ENCODE measurements around the gene ALDH1L1. TPM values are rescaled to one million over a fixed set of nuclear protein-coding genes. Genes with fewer than 3 reads are reported as not detected.

ALDH1L1 gene
- total and polyA plus RNA-seq, 9 of the 15 experiments (the other 6 are each of a cell fraction or from before 2014, with no cell fraction given) = 0.06 to 1.9 (median 0.57) TPM; not detected in 1

DNA sequence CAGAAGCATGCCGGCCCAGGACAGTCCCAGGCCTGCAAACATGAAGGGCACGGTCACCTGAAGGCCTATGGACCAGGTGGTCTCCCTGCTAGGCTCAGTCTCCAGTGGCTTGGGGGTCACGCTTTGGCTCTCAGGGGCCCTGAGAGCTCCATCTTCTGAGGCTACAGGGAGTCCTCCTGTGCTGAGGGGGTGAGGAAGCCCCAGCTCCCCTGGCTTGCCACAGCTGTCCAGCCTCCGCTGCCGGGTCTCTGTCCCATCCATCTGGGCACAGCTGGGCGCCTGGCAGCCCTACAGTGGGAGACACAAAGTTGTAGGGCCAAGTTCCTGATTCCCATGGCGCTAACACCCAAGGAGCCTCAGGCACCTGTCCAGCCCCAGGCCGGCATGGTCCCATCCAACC is 112.4 kb downstream of the ALDH1L1 start:
- DNase-seq (ENCODE audit: extremely low read depth in 1 of 4, low spot score in 3 of 4) (no peak), ATAC-seq (no peak), FAIRE-seq (no peak)
- H2AFZ ChIP-seq (ENCODE audit: low read depth, low read length) = no peak overlapping the region
- WGBS (ENCODE audit: insufficient coverage, low coverage, missing lambda C conversion rate) = 44% methylated on average over 8 of the region's 8 CpGs
- H4K20me1 ChIP-seq (replicated peaks; ENCODE audit: control insufficient read depth, insufficient read depth, low read length) = no peaks in the 10 kb centered on the region
- H3K4me1 ChIP-seq (replicated peaks in 1 of 2; ENCODE audit: control insufficient read depth in 2 of 2, insufficient read depth in 2 of 2, low read length in 2 of 2) = peaks cover 0 to 4% of the 10 kb centered on the region in 2 experiments; a peak in 2 of 5 replicates
- no peak overlapping the region for H3K4me3 ChIP-seq
- H3K9ac ChIP-seq (ENCODE audit: insufficient read depth in 1 of 2, low read depth in 2 of 2, low read length in 2 of 2) = no peak overlapping the region
- intact Hi-C loops (cut with micrococcal nuclease) = no loop called here
- POLR2A ChIA-PET = no interaction called here
- H3K79me2 ChIP-seq (ENCODE audit: control insufficient read depth, insufficient read depth, low read length) = no peaks in the 10 kb centered on the region
- no peaks in the 10 kb centered on the region for H3K36me3 ChIP-seq (ENCODE audit: control insufficient read depth, insufficient read depth, low read length)
- no peak overlapping the region for H3K4me2 ChIP-seq (ENCODE audit: insufficient read depth, low read length)
- in situ Hi-C loops (cut with MboI) = no loop called here
- H3K9me1 ChIP-seq (ENCODE audit: control insufficient read depth, insufficient read depth, low read length) = no peaks in the 10 kb centered on the region
- BruUV-seq (replicated peaks) = no TSS peak
- no peaks in the 10 kb centered on the region for H3K27me3 ChIP-seq (ENCODE audit: control insufficient read depth in 2 of 2, insufficient read depth in 2 of 2, low read length in 2 of 2)
- H3K27ac ChIP-seq (ENCODE audit: extremely low read depth, low read depth, low read length) = no peak overlapping the region
- no peaks in the 10 kb centered on the region for H3K9me3 ChIP-seq (replicated peaks; ENCODE audit: control insufficient read depth, insufficient read depth, low read depth, low read length)
- CTCF ChIA-PET (ENCODE audit: low intra/inter-chr PET ratio) = no interaction called here
- TF ChIP-seq, protein P1, sequence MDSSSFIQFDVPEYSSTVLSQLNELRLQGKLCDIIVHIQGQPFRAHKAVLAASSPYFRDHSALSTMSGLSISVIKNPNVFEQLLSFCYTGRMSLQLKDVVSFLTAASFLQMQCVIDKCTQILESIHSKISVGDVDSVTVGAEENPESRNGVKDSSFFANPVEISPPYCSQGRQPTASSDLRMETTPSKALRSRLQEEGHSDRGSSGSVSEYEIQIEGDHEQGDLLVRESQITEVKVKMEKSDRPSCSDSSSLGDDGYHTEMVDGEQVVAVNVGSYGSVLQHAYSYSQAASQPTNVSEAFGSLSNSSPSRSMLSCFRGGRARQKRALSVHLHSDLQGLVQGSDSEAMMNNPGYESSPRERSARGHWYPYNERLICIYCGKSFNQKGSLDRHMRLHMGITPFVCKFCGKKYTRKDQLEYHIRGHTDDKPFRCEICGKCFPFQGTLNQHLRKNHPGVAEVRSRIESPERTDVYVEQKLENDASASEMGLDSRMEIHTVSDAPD (CRISPR knock-in tag; IDR thresholded peaks at IDR 0.05) = no peak
- no peak for TF ChIP-seq MBD2 (IDR thresholded peaks at IDR 0.05; ENCODE audit: borderline replicate concordance, low read depth)
- TF ChIP-seq SPI1 (IDR thresholded peaks at IDR 0.05; ENCODE audit: borderline replicate concordance, low read depth, low read length) = no peak
- TF ChIP-seq ETS2 (tag; IDR thresholded peaks at IDR 0.05; ENCODE audit: borderline replicate concordance, poor library complexity, severe bottlenecking) = no peak
- no peak for TF ChIP-seq KLF1 (tag; IDR thresholded peaks at IDR 0.05)
- TF ChIP-seq ZNF197 (CRISPR knock-in tag; IDR thresholded peaks at IDR 0.05; ENCODE audit: low read depth) = no peak
- TF ChIP-seq ZNF592 (IDR thresholded peaks at IDR 0.05) = no peak
- TF ChIP-seq, protein P2, sequence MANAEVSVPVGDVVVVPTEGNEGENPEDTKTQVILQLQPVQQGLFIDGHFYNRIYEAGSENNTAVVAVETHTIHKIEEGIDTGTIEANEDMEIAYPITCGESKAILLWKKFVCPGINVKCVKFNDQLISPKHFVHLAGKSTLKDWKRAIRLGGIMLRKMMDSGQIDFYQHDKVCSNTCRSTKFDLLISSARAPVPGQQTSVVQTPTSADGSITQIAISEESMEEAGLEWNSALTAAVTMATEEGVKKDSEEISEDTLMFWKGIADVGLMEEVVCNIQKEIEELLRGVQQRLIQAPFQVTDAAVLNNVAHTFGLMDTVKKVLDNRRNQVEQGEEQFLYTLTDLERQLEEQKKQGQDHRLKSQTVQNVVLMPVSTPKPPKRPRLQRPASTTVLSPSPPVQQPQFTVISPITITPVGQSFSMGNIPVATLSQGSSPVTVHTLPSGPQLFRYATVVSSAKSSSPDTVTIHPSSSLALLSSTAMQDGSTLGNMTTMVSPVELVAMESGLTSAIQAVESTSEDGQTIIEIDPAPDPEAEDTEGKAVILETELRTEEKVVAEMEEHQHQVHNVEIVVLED (CRISPR knock-in tag; IDR thresholded peaks at IDR 0.05) = no peak
- no peak for TF ChIP-seq MAZ (CRISPR knock-in tag; conservative IDR thresholded peaks at IDR 0.05 in 1 of 2, IDR thresholded peaks at IDR 0.05 in 1 of 2)
- TF ChIP-seq L3MBTL2 (IDR thresholded peaks at IDR 0.05) = no peak
- no peak for TF ChIP-seq EZH2 (IDR thresholded peaks at IDR 0.05; ENCODE audit: borderline replicate concordance, low read depth, low read length)
- TF ChIP-seq, protein P3, sequence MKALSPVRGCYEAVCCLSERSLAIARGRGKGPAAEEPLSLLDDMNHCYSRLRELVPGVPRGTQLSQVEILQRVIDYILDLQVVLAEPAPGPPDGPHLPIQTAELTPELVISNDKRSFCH (CRISPR knock-in tag; IDR thresholded peaks at IDR 0.05) = no peak
- TF ChIP-seq, protein P3 (tag; IDR thresholded peaks at IDR 0.05) = no peak
- no peak for TF ChIP-seq SNRNP70 (optimal IDR thresholded peaks at IDR 0.05; ENCODE audit: low read depth, low read length)
- TF ChIP-seq ESRRB (CRISPR knock-in tag; IDR thresholded peaks at IDR 0.05; ENCODE audit: borderline replicate concordance) = no peak
- TF ChIP-seq ZNF830 (CRISPR knock-in tag; IDR thresholded peaks at IDR 0.05) = no peak
